Thyroid gland (tissue), 4 donors: ENCODE results near the gene MB21D2.

Source experiments
- POLR2A ChIP-seq, 2 donors: fragments of 450-650 bp; IDR thresholded peaks; one replicate each; pipeline ENCODE4 v1.6.1; 2017; ENCODE audit warnings: antibody characterized with exemption in 2 of 2, mild to moderate bottlenecking in 2 of 2, moderate library complexity in 1 of 2
- TF ChIP-seq, protein P1 (sequence below), 6 experiments: fragments of 200-600 bp in 3 of 6; fragments of 450-650 bp in 3 of 6; sonication (generic) in 3 of 6; IDR thresholded peaks; one replicate each; pipeline ENCODE4 v1.5.1; 2016 to 2019; ENCODE audit warnings: antibody characterized with exemption in 6 of 6, mild to moderate bottlenecking in 2 of 6, inconsistent platforms in 1 of 6, moderate library complexity in 1 of 6

DNA sequence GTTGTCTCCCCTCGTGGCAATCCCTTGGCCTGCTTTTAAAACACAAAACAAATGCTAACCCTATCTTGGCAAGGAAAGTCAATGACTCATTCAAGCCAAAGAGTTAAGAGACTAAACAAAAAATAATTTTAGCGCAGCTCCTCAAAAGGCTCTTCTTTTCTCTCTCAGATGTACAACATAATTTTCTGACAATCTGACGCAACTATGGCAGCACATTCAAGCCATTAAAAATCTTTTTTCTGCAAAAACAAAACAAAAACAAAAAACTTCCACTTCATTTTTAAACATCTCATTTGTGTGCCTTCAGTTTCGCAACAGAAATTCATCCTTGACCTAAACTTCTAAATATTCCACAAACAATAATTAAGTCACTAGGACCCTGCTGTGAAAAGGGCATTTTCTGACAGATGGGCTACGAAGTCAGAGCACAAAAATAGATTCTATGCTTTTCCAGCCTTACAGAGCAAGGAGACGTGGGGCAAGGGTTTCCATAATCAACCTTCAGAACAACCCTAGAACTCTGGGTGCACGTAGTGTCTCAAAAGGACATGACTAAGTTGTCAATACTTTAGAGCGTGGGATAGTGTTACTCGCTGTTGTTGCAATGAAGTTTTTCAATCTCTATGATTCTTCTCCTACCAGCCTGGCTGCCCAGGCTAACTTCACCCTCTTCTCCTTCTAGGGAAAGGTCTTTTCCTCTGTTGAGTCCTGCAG lies 84.3 kb downstream of the MB21D2 start:
- no peak for TF ChIP-seq POLR2A (IDR thresholded peaks at IDR 0.05)
- TF ChIP-seq, protein P1, sequence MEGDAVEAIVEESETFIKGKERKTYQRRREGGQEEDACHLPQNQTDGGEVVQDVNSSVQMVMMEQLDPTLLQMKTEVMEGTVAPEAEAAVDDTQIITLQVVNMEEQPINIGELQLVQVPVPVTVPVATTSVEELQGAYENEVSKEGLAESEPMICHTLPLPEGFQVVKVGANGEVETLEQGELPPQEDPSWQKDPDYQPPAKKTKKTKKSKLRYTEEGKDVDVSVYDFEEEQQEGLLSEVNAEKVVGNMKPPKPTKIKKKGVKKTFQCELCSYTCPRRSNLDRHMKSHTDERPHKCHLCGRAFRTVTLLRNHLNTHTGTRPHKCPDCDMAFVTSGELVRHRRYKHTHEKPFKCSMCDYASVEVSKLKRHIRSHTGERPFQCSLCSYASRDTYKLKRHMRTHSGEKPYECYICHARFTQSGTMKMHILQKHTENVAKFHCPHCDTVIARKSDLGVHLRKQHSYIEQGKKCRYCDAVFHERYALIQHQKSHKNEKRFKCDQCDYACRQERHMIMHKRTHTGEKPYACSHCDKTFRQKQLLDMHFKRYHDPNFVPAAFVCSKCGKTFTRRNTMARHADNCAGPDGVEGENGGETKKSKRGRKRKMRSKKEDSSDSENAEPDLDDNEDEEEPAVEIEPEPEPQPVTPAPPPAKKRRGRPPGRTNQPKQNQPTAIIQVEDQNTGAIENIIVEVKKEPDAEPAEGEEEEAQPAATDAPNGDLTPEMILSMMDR (IDR thresholded peaks at IDR 0.05) = no peak
